HepG2 (cell line): ENCODE measurements around the gene SLC39A8. TPM values are rescaled to one million over a fixed set of nuclear protein-coding genes. Genes with fewer than 3 reads are reported as not detected.

Source experiments
- ATAC-seq: fragments of 200-7000 bp; cut with Tn5 transposase; 3 replicates; pipeline ENCODE4 v1.9.1; 2020; ENCODE audit warnings: mild to moderate bottlenecking, moderate library complexity
- BruUV-seq: library from RNA; stranded (reverse); fragments of 400-500 nt; replicated peaks from 2 replicates; lab custom pipeline; 2021; lab: Mats Ljungman, UMichigan
- CTCF ChIA-PET: fragments of 300-600 bp; formaldehyde crosslinking; extraction: SDS; loops from one replicate; lab custom pipeline; 2021; ENCODE audit warnings: low total read pairs, inconsistent platforms, low intra/inter-chr PET ratio; lab: Yijun Ruan, JAX
- POLR2A ChIA-PET: fragments of 350-600 bp; sonication (Branson Sonifier 250); formaldehyde crosslinking; loops from one replicate; lab custom pipeline; 2020; ENCODE audit warnings: antibody characterized with exemption, inconsistent platforms; lab: Yijun Ruan, JAX
- DNase-seq: peaks from one replicate; pipeline ENCODE4 v3.0.0-alpha.2; 2015; ENCODE audit warnings: low spot score
- FAIRE-seq: peaks from 3 replicates; lab custom pipeline; 2011; peaks lifted over from hg19 to GRCh38; lab: Jason Lieb, UNC
- H2AFZ ChIP-seq: one replicate; pipeline ENCODE4 v1.6.1; 2011; ENCODE audit warnings: low read length, inconsistent platforms
- H3K27ac ChIP-seq: fragments of 300-600 bp; 3 replicates; pipeline ENCODE4 v1.8.0; 2011; ENCODE audit warnings: mixed run types, mild to moderate bottlenecking, mixed read lengths, low read length, inconsistent platforms; ENCODE audit not compliant: insufficient read depth; ENCODE audit errors: extremely low read length
- H3K27me3 ChIP-seq, 2 experiments: fragments of 200-600 bp in 1 of 2; 2 replicates in 1 of 2; 3 replicates in 1 of 2; pipeline versions ENCODE4 v1.6.0 to v1.8.0; 2011; ENCODE audit warnings: low read length in 2 of 2, mild to moderate bottlenecking in 2 of 2, moderate library complexity in 2 of 2, inconsistent platforms in 1 of 2; ENCODE audit not compliant: insufficient read depth in 2 of 2, control insufficient read depth in 1 of 2
- H3K36me3 ChIP-seq, 2 experiments: fragments of 200-600 bp in 1 of 2; replicated peaks in 1 of 2; 2 replicates in 1 of 2; 3 replicates in 1 of 2; pipeline versions ENCODE4 v1.5.1 to v1.8.0; 2011; ENCODE audit warnings: low read length in 2 of 2, inconsistent platforms in 1 of 2; ENCODE audit not compliant: insufficient read depth in 2 of 2, control insufficient read depth in 1 of 2
- H3K4me1 ChIP-seq: 2 replicates; pipeline ENCODE4 v1.5.1; 2012; ENCODE audit warnings: low read length, inconsistent platforms; ENCODE audit not compliant: insufficient read depth
- H3K4me2 ChIP-seq: 2 replicates; pipeline ENCODE4 v1.6.0; 2011; ENCODE audit warnings: low read depth, low read length, inconsistent platforms
- H3K4me3 ChIP-seq, 3 experiments: fragments of 200-600 bp in 1 of 3; sonication (generic), shearing (Covaris generic) in 1 of 3; replicated peaks in 1 of 3; 2 replicates each; pipeline ENCODE4 v1.5.1; 2011 to 2016; ENCODE audit warnings: low read length in 3 of 3, inconsistent platforms in 2 of 3, low read depth in 2 of 3, mild to moderate bottlenecking in 2 of 3, control low read depth in 1 of 3, mixed read lengths in 1 of 3; ENCODE audit not compliant: insufficient read depth in 1 of 3
- H3K79me2 ChIP-seq: one replicate; pipeline ENCODE4 v1.6.1; 2011; ENCODE audit warnings: low read length, inconsistent platforms; ENCODE audit not compliant: insufficient read depth
- H3K9ac ChIP-seq: 2 replicates; pipeline ENCODE4 v1.6.0; 2011; ENCODE audit warnings: mild to moderate bottlenecking, low read depth, low read length, inconsistent platforms; ENCODE audit not compliant: insufficient read depth
- H3K9me3 ChIP-seq: 2 replicates; pipeline ENCODE4 v1.5.1; 2012; ENCODE audit warnings: mild to moderate bottlenecking, low read length
- H4K20me1 ChIP-seq: 2 replicates; pipeline ENCODE4 v1.6.0; 2011; ENCODE audit warnings: inconsistent platforms, mild to moderate bottlenecking, low read length, moderate library complexity; ENCODE audit not compliant: insufficient read depth
- CERS6 ChIP-seq: sonication (generic); formaldehyde crosslinking; IDR thresholded peaks from 2 replicates; pipeline ENCODE4 v1.5.0; 2020; ENCODE audit warnings: missing genetic modification reagents
- ETV5 ChIP-seq: IDR thresholded peaks from 2 replicates; pipeline ENCODE4 v1.6.1; 2018; ENCODE audit warnings: missing biosample characterization, missing genetic modification reagents, inconsistent platforms, borderline replicate concordance
- HMG20B ChIP-seq: conservative IDR thresholded peaks from 2 replicates; pipeline ENCODE4 v1.6.1; 2016; ENCODE audit warnings: missing genetic modification reagents, missing compliant biosample characterization
- IKZF4 ChIP-seq: sonication (generic); formaldehyde crosslinking; IDR thresholded peaks from 2 replicates; pipeline ENCODE4 v1.5.1; 2020; ENCODE audit warnings: borderline replicate concordance, mild to moderate bottlenecking, low read depth, missing genetic modification reagents; ENCODE audit errors: not compliant biosample characterization
- ISL2 ChIP-seq: sonication (generic); formaldehyde crosslinking; IDR thresholded peaks from 2 replicates; pipeline ENCODE4 v1.5.0; 2020; ENCODE audit warnings: missing genetic modification reagents
- PTBP1 ChIP-seq: fragments of 200-400 bp; formaldehyde crosslinking; IDR thresholded peaks from 2 replicates; pipeline ENCODE4 v1.6.1; 2018; ENCODE audit warnings: low read length, low read depth; ENCODE audit not compliant: poor library complexity, severe bottlenecking
- SOX5 ChIP-seq: IDR thresholded peaks from 2 replicates; pipeline ENCODE4 v1.6.1; 2016; ENCODE audit warnings: borderline replicate concordance
- TFAP4 ChIP-seq: sonication (generic); IDR thresholded peaks from 2 replicates; pipeline ENCODE4 v1.6.1; 2016; ENCODE audit warnings: low read depth, borderline replicate concordance
- THAP7 ChIP-seq: sonication (generic); formaldehyde crosslinking; IDR thresholded peaks from 2 replicates; pipeline ENCODE4 v1.8.1; 2023; ENCODE audit warnings: mild to moderate bottlenecking, missing genetic modification reagents
- ZNF235 ChIP-seq: sonication (generic); formaldehyde crosslinking; IDR thresholded peaks from 2 replicates; pipeline ENCODE4 v1.8.1; 2023; ENCODE audit warnings: mild to moderate bottlenecking, missing genetic modification reagents, borderline replicate concordance
- ZNF772 ChIP-seq: sonication (generic); formaldehyde crosslinking; IDR thresholded peaks from 2 replicates; pipeline ENCODE4 v1.5.0; 2020; ENCODE audit warnings: mild to moderate bottlenecking, missing genetic modification reagents
- ZNF782 ChIP-seq: sonication (generic); formaldehyde crosslinking; IDR thresholded peaks from 2 replicates; pipeline ENCODE4 v1.4.0; 2020; ENCODE audit warnings: missing genetic modification reagents, mild to moderate bottlenecking, borderline replicate concordance
- WGBS: methylation state at CpG from one replicate; pipeline ENCODE4 v1.1.6; 2017; ENCODE audit warnings: low lambda C conversion rate; 5-methylcytosine and 5-hydroxymethylcytosine counted together
- in situ Hi-C: cut with HindIII; loops from 2 replicates; pipeline ENCODE4 v1.10.0; 2017; ENCODE audit warnings: low pct_unique_long_range_greater_than_20kb; ENCODE audit not compliant: extremely low pct_ligation_motif_present
- intact Hi-C: fragments of 100-400 bp; cut with micrococcal nuclease; formaldehyde crosslinking; loops from one replicate; pipeline ENCODE4 v1.10.0; 2022; ENCODE audit not compliant: unreplicated experiment
- polyA plus RNA-seq, 8 experiments: library from polyadenylated mRNA; depleted of rRNA in 3 of 8; stranded (reverse) in 7 of 8; unstranded in 1 of 8; fragments of >200 nt; fragmentation: Illumina TruSeq in 4 of 8; extraction: Trizol in 4 of 8; gene quantifications; 2 replicates each; pipeline versions ENCODE4 v1.2.1 to v1.2.3, GENCODE V29; 2011 to 2016; ENCODE audit warnings: low read depth in 4 of 8, missing spikeins in 1 of 8, mixed read lengths in 1 of 8; ENCODE audit not compliant: insufficient read depth in 1 of 8
- total RNA-seq, 5 experiments: library from RNA; depleted of rRNA; stranded (reverse); fragments of >200 nt; fragmentation: Illumina TruSeq; extraction: Trizol; gene quantifications; 2 replicates each; pipeline ENCODE4 v1.2.3, GENCODE V29; 2016; ENCODE audit warnings: low read depth in 1 of 5

SLC39A8 gene
- total and polyA plus RNA-seq, 2 of the 13 experiments (the other 11 are each of a cell fraction or from before 2014, with no cell fraction given): 0.22 to 0.38 TPM

GRCh38 chr4:102322736-102323135 lies 22.5 kb downstream of the SLC39A8 start (continued):
- TF ChIP-seq HMG20B: no peak
- TF ChIP-seq ZNF782 (CRISPR knock-in tag): no peak

GRCh38 chr4:102321260-102321995 lies 23.9 kb downstream of the SLC39A8 start:
- H4K20me1 ChIP-seq: no peaks in the 10 kb centered on the region
- H3K9ac ChIP-seq: no peak overlapping the region
- H3K4me2 ChIP-seq: no peak overlapping the region
- intact Hi-C loops: no loop called here
- no peaks in the 10 kb centered on the region for H3K4me1 ChIP-seq
- ATAC-seq: no peak
- no TSS peak for BruUV-seq
- 22% methylated on average over 11 of the region's 11 CpGs for WGBS
- H3K79me2 ChIP-seq: no peaks in the 10 kb centered on the region
- no peak overlapping the region for H3K27ac ChIP-seq
- H2AFZ ChIP-seq: no peak overlapping the region
- POLR2A ChIA-PET: no interaction called here
- TF ChIP-seq TFAP4: no peak
- TF ChIP-seq IKZF4 (CRISPR knock-in tag): no peak
- TF ChIP-seq SOX5: no peak
- no peak for TF ChIP-seq ZNF772 (CRISPR knock-in tag)
- TF ChIP-seq ZNF235 (CRISPR knock-in tag): no peak
- TF ChIP-seq PTBP1: no peak
- TF ChIP-seq ETV5 (CRISPR knock-in tag): no peak
- TF ChIP-seq CERS6 (CRISPR knock-in tag): no peak
- TF ChIP-seq THAP7 (CRISPR knock-in tag): no peak
- TF ChIP-seq ISL2 (CRISPR knock-in tag): no peak
- TF ChIP-seq, all 625 proteins: peak for 0
- H3K27me3 ChIP-seq: no peaks in the 10 kb centered on the region
- in situ Hi-C loops: no loop called here
- DNase-seq (no peak), FAIRE-seq (no peak)
- H3K36me3 ChIP-seq: no peaks in the 10 kb centered on the region
- CTCF ChIA-PET: no interaction called here
- no peaks in the 10 kb centered on the region for H3K9me3 ChIP-seq
- H3K4me3 ChIP-seq: no peak overlapping the region
